GM10248 (cell line): ENCODE data around the gene CACNA2D3.

Experiments
- CTCF ChIA-PET: fragments of 300-600 bp; sonication (Branson Sonifier 250); formaldehyde crosslinking; extraction: SDS; loops from one replicate; lab custom pipeline; 2021; ENCODE audit warnings: antibody characterized with exemption; lab: Yijun Ruan, JAX
- POLR2A ChIA-PET: fragments of 350-650 bp; sonication (Branson Sonifier 250); formaldehyde crosslinking; extraction: SDS; loops from one replicate; lab custom pipeline; 2020; ENCODE audit warnings: antibody characterized with exemption; lab: Yijun Ruan, JAX
- DNase-seq: peaks from one replicate; pipeline ENCODE4 v3.0.0; 2012; ENCODE audit errors: extremely low spot score
- CTCF ChIP-seq: IDR thresholded peaks from 2 replicates; pipeline ENCODE4 v1.5.1; 2012; ENCODE audit warnings: mild to moderate bottlenecking, low read depth; ENCODE audit errors: extremely low read depth, missing control alignments, control extremely low read depth

The CACNA2D3 gene

GRCh38 chr3:54917862-54918261, 795.5 kb downstream of the CACNA2D3 start:
- TF ChIP-seq CTCF: no peak
- CTCF ChIA-PET: interaction anchor here (0.6 to 1.7 kb wide), 3 partner anchors 8 to 16 kb away, joined by 4 to 6 read pairs (median 5); no protein-coding TSS in a partner anchor

GRCh38 chr3:54918516-54918915, 796.2 kb downstream of the CACNA2D3 start:
- no peak for TF ChIP-seq CTCF
- ChIA-PET POLR2A (no interaction called here), CTCF (interaction anchor here (1.7 kb wide), 2 partner anchors 12 to 15 kb away, joined by 5 to 6 read pairs; no protein-coding TSS in a partner anchor)
- no peak for DNase-seq

More at GRCh38 chr3:54917862-54918261, 795.5 kb downstream of the CACNA2D3 start:
- POLR2A ChIA-PET: no interaction called here
- DNase-seq: no peak

GRCh38 chr3:54928046-54928770, 805.9 kb downstream of the CACNA2D3 start, which contains the start of gene LRTM1:
Gene LRTM1 (minus strand): TSS chr3:54928059. CDS start chr3:54927911, 148 bp downstream.
- ChIA-PET CTCF (no interaction called here), POLR2A (no interaction called here)
- TF ChIP-seq CTCF: no peak
- DNase-seq: no peak

- ChIA-PET POLR2A (no interaction called here), CTCF (no interaction called here)
- TF ChIP-seq CTCF: no peak
- no peak for DNase-seq
Measured at GRCh38 chr3:54931182-54931581, 808.8 kb downstream of the CACNA2D3 start.

- DNase-seq: no peak
- no peak for TF ChIP-seq CTCF
- CTCF ChIA-PET: interaction anchor here (1.6 kb wide), 1 partner anchor 15 kb away, joined by 6 read pairs; no protein-coding TSS in a partner anchor
- POLR2A ChIA-PET: no interaction called here
Measured at GRCh38 chr3:54932606-54933005, 810.3 kb downstream of the CACNA2D3 start.

- DNase-seq: no peak
- CTCF ChIA-PET: interaction anchor here (0.8 to 1.8 kb wide), 3 partner anchors 19 to 31 kb away, joined by 3 to 4 read pairs (median 3); no protein-coding TSS in a partner anchor
- POLR2A ChIA-PET: no interaction called here
- no peak for TF ChIP-seq CTCF
Measured at GRCh38 chr3:54935869-54936268, 813.5 kb downstream of the CACNA2D3 start.
